ENCODE measurements around the gene NELL1. TPM values are rescaled to one million over a fixed set of nuclear protein-coding genes. Genes with fewer than 3 reads are reported as not detected.

NELL1 gene
- total RNA-seq, 1 experiment from 2014 or later = 0.22 TPM

GRCh38 chr11:20821470-20821869 is 152.1 kb downstream of the NELL1 start:
- no peak overlapping the region for H3K23ac ChIP-seq (ENCODE audit: insufficient read length, low read depth, low read length)
- TF ChIP-seq CTCF (conservative IDR thresholded peaks at IDR 0.05) = no peak
- no peaks in the 10 kb centered on the region for H3K23me2 ChIP-seq (ENCODE audit: insufficient read length, low read depth, low read length, poor library complexity, severe bottlenecking)
- H3K36me3 Mint-ChIP-seq (ENCODE audit: insufficient read depth in 1 of 3, low read depth in 3 of 3) = no peaks in the 10 kb centered on the region; a peak in 1 of 7 replicates
- no peak overlapping the region for H2AK5ac ChIP-seq (ENCODE audit: insufficient read length, low read length)
- no peak overlapping the region for H2AFZ ChIP-seq (ENCODE audit: low read length)
- H2BK20ac ChIP-seq (ENCODE audit: low read depth, low read length, poor library complexity, severe bottlenecking) = no peak overlapping the region
- no peak overlapping the region for H2BK12ac ChIP-seq (ENCODE audit: insufficient read length, low read depth, low read length)
- no peaks in the 10 kb centered on the region for H3K79me1 ChIP-seq (ENCODE audit: insufficient read depth, low read depth, low read length, poor library complexity, severe bottlenecking)
- peaks cover 8 to 11% of the 10 kb centered on the region in 2 experiments; a peak in 3 of 4 replicates for H3K4me1 Mint-ChIP-seq
- no peak overlapping the region for H3K56ac ChIP-seq (ENCODE audit: insufficient read length, low read depth, low read length)
- no peak overlapping the region for H2BK15ac ChIP-seq (ENCODE audit: low read depth, low read length)
- no peak overlapping the region for H3K14ac ChIP-seq (ENCODE audit: insufficient read depth, low read length)
- H2BK120ac ChIP-seq (ENCODE audit: low read depth, low read length, poor library complexity, severe bottlenecking) = no peak overlapping the region
- H4K5ac ChIP-seq (ENCODE audit: insufficient read length, low read depth, low read length) = no peak overlapping the region
- H3K27me3 Mint-ChIP-seq (ENCODE audit: low read depth) = no peaks in the 10 kb centered on the region
- no peak overlapping the region for H3K4me2 ChIP-seq (ENCODE audit: insufficient read depth, insufficient read length, low read length)
- no peak overlapping the region for H3K27ac Mint-ChIP-seq
- no peak overlapping the region for H3K4ac ChIP-seq (ENCODE audit: low read depth, low read length)
- H4K20me1 ChIP-seq (ENCODE audit: control insufficient read depth, insufficient read depth, insufficient read length) = no peaks in the 10 kb centered on the region
- H3K18ac ChIP-seq (ENCODE audit: insufficient read length, low read depth, low read length) = no peak overlapping the region
- no peak overlapping the region for H3K9ac ChIP-seq (ENCODE audit: extremely low read depth, insufficient read length, low read length)
- H3K9me3 ChIP-seq (ENCODE audit: control insufficient read depth, low read depth, low read length) = no peaks in the 10 kb centered on the region
- H3K79me2 ChIP-seq (ENCODE audit: insufficient read depth, low read length) = no peaks in the 10 kb centered on the region
- no peak overlapping the region for H4K91ac ChIP-seq (ENCODE audit: insufficient read length, low read depth, low read length)
- H2BK5ac ChIP-seq (ENCODE audit: insufficient read length, low read length) = no peak overlapping the region
- no peak overlapping the region for H3K4me3 Mint-ChIP-seq
- no peak overlapping the region for H3K27ac ChIP-seq (ENCODE audit: insufficient read length, low read depth, low read length)
- H3K27me3 ChIP-seq (ENCODE audit: insufficient read depth, low read length) = no peaks in the 10 kb centered on the region
- no peak overlapping the region for H4K8ac ChIP-seq (replicated peaks; ENCODE audit: insufficient read length, low read depth, low read length)
- H3K9me3 Mint-ChIP-seq = no peaks in the 10 kb centered on the region
- no peaks in the 10 kb centered on the region for H3K4me1 ChIP-seq (ENCODE audit: insufficient read depth, low read length)
- DNase-seq = no peak
- H3T11ph ChIP-seq (ENCODE audit: low read length) = no peak overlapping the region

All from H9 (cell line).